NCI-H187 (cell line): ENCODE measurements around the gene PPM1D.

Source experiments
- DNase-seq, 2 experiments: peaks; one replicate each; lab custom pipeline; 2025; lab: John Stamatoyannopoulos, UW

Gene PPM1D

DNA sequence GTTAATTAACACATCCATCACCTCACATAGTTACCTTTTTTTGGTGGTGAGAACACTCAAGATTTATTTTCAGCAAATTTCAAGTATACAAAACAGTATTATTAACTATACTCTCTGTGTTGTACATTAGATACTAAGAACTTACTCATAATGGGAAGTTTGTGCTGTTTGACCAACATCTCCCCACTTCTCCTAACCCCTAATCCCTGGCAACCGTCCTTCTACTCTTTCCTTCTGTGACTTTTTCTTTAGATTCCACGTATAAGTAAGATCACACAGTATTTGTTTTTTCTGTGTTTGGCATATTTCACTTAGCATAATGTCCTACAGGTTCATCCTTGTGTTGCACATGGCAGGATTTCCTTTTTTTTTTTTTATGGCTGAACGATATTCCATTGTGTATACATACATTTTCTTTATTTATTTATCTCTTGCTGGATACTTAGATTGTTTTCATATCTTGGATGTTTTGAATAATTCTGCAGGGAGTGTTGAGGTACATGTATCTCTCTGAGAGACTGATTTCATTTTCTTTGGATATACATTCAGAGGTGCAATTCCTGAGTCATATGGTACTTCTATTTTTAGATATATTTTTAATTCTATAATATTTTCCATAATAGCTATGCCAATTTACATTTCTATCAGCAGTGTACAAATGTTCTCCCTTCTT is 19.0 kb downstream of the PPM1D start:
- DNase-seq, result no peak

DNA sequence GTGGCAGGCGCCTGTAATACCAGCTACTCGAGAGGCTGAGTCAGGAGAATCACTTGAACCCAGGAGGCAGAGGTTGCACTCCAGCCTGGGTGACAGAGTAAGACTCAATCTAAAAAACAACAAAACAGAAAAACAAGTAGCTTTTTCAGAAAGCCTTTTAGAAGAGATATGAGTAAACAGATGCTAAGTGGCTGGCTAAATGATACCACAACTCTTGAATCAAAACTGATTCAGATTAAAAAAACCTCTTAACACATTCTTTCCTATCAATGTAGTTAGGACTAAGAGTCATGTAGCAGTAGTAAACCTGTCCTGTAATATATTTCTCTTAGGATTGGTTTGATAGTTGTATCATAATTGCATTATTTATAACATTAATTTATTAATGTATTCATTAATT is 23.0 kb downstream of the PPM1D start:
- no peak for DNase-seq

GRCh38 chr17:60623415-60623814 is 23.4 kb downstream of the PPM1D start:
- no peak for DNase-seq

- DNase-seq, result no peak
Observed at GRCh38 chr17:60627124-60627523, 27.1 kb downstream of the PPM1D start.

- DNase-seq, result no peak
Observed at GRCh38 chr17:60628252-60628889, 28.4 kb downstream of the PPM1D start.

GRCh38 chr17:60629120-60629519 is 29.1 kb downstream of the PPM1D start:
- no peak for DNase-seq

DNA sequence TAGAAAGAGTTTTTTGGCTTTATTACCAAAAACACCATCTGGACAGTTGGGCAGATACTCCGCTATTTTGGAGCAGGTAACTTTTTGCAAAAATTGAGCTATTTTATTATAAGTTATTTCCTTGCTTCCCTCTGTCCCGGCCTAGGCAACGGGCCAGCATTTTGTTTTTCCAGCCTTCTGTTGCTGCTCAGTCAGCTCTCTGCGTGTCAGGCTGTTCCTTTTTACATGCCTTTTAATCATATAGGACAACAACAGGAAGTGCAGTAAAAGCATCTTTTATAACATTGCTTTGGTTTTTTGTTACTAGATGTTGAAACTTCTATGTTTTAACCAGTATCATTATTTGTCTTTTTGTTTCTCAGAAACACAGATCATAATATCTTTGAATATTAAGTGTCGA is 30.4 kb downstream of the PPM1D start:
- DNase-seq, result no peak

DNA sequence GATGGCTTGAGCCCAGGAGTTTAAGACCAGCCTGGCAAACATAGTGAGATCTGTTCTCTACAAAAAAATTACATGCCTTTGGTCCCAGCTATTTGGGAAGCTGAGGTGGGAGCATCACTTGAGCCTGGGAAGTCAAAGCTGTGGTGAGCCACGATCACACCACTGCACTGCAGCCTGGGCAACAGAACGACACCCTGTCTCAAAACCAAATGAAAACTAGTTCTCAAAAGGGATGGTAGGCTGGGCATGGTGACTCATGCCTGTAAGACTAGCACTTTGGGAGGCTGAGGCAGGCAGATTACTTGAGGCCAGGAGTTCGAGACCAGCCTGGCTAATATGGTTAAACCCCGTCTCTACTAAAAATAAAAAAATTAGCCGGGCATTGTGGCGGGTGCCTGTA is 31.1 kb downstream of the PPM1D start:
- DNase-seq, result no peak

DNA sequence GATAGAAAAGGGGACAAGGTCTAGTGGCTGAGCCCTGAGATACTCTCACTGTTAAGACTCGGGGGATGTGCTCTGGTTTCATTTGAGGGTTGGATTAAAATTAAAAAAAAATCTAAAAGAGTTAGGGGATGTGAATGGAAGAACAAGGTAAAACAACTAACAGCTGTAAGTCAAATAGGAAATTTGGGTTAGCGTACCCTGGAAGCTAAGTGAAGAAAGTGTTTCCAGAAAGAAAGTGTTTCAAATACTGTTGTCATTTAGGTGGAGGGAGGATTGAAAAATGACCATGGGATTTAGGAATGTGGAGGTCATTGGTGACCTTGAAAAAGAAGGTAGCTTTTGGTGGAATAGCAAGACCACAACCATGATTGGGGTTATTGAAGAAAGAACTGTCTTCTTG is 37.7 kb downstream of the PPM1D start:
- DNase-seq, result no peak

GRCh38 chr17:60639019-60639330 is 39.0 kb downstream of the PPM1D start:
- no peak for DNase-seq

GRCh38 chr17:60640503-60640902 is 40.5 kb downstream of the PPM1D start:
- DNase-seq, result no peak

- no peak for DNase-seq
Observed at GRCh38 chr17:60641126-60641525, 41.1 kb downstream of the PPM1D start.

DNA sequence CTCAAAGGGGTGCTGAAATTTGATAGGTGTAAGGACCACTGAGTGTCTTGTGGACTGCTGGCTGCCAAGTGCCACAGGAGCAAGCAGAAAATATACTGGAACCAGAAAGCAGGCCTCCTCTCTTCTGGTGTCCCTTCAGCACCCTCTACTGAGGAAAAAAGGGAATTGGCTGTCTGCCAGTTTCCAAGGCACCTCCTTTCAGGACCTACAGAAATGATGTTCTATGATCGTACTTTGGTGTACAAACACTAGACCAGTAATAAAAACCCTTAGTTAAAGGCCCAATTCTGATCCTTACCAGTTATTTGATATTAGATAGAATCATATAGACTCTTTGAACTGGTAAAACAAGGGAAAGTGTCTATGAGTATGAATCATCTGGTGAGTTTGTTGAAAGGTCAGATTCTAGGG is 41.8 kb downstream of the PPM1D start:
- DNase-seq, result peak; percentile 3 to 18

GRCh38 chr17:60645918-60646523 is 46.0 kb downstream of the PPM1D start:
- DNase-seq, result peak in 1 of 2 experiments; percentile 2

DNA sequence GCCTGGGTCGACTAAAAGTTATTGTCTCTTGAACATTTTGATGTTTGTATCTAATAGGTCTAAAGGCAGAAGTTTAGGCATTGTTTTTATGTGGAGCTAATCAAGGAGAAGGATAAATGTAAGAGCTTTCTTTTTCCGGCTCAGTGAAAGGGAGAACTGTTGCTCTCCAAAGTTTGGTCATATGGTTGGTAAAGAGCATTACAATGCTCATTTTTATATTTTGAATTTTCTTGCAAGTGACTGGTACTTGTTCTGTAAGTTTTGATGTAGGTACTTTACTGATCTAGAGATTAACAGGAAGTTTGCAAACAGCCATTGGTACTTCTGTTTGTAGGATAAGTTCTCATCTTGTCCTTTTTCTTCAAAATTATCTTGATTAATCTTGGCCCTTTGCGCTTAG is 46.7 kb downstream of the PPM1D start:
- DNase-seq, result no peak

GRCh38 chr17:60647705-60648104 is 47.7 kb downstream of the PPM1D start:
- no peak for DNase-seq

GRCh38 chr17:60652454-60653247 is 52.7 kb downstream of the PPM1D start:
- DNase-seq, result no peak

GRCh38 chr17:60653569-60653968 is 53.6 kb downstream of the PPM1D start:
- no peak for DNase-seq

- DNase-seq, result no peak
Observed at GRCh38 chr17:60656499-60656898, 56.5 kb downstream of the PPM1D start.

DNA sequence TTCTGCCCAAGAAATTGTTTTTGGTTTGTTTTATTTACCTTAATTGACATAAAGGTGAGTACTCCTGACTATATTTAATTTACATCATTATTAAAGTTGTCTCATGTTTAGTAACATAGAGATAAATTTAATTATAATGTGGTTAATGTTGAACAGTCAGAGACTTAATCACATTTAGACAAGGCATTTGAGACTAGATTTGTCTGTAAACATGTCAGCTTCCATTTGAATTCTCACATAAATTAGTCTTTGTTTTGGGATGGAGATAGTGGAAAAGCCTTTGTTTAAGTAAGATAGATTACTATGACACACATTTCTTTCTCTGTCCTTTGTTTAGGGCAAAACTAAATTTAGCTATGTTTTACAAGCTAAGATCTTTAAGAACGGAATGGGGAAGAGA is 59.2 kb downstream of the PPM1D start:
- DNase-seq, result no peak

GRCh38 chr17:60661489-60661888 is 61.5 kb downstream of the PPM1D start:
- DNase-seq, result no peak

DNA sequence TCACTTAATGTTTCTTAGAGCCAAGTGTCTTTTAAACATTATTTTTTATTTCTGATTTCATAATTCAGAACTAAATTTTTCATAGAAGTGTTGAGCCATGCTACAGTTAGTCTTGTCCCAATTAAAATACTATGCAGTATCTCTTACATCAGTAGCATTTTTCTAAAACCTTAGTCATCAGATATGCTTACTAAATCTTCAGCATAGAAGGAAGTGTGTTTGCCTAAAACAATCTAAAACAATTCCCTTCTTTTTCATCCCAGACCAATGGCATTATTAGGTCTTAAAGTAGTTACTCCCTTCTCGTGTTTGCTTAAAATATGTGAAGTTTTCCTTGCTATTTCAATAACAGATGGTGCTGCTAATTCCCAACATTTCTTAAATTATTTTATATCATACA is 64.0 kb downstream of the PPM1D start:
- no peak for DNase-seq

DNA sequence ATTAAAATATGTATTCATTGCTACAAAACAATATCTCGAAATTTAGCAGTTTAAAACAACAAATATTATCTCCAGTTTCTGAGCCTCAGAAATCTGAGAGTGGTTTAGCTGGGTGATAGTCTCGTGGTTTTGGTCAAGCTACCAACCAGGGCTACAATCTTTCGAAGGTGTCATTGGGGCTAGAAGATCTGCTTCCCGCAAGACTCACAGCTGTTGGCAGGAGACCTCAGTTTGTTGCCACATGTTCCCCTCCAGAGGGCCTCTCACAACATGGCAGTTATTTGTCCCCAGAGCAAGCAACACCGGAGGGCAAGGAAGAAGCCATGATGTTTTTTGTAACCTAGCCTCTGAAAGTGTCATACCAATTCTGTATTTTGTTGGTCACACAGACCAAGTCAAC is 65.6 kb downstream of the PPM1D start:
- DNase-seq, result no peak
